Gastroesophageal sphincter (tissue), 4 donors: ENCODE measurements around the gene PDE3A. TPM values are rescaled to one million over a fixed set of nuclear protein-coding genes. Genes with fewer than 3 reads are reported as not detected.

Source experiments
- ATAC-seq: fragments of 150-250 bp; one replicate; pipeline ENCODE4 v1.9.1; 2016; ENCODE audit warnings: mild to moderate bottlenecking, moderate library complexity
- H3K27ac ChIP-seq, 4 donors: fragments of 200-600 bp; sonication (generic) in 3 of 4; 1 replicate in 3 of 4; 2 replicates in 1 of 4; pipeline ENCODE4 v1.5.1; 2016 to 2019
- H3K27me3 ChIP-seq: fragments of 200-600 bp; sonication (generic); one replicate; pipeline ENCODE4 v1.5.1; 2019
- H3K36me3 ChIP-seq, 2 donors: fragments of 200-600 bp; sonication (generic); one replicate each; pipeline ENCODE4 v1.5.1; 2019; ENCODE audit warnings: control low read depth in 1 of 2
- H3K4me1 ChIP-seq, 3 donors: fragments of 200-600 bp; sonication (generic); 1 replicate in 2 of 3; 2 replicates in 1 of 3; pipeline ENCODE4 v1.5.1; 2016 to 2019; ENCODE audit warnings: control low read depth in 2 of 3
- H3K4me3 ChIP-seq, 2 donors: fragments of 200-600 bp; sonication (generic); one replicate each; pipeline ENCODE4 v1.5.1; 2019; ENCODE audit warnings: mild to moderate bottlenecking in 1 of 2, moderate library complexity in 1 of 2
- H3K9me3 ChIP-seq, 3 donors: fragments of 200-600 bp; sonication (generic); one replicate each; pipeline ENCODE4 v1.5.1; 2017 to 2019; ENCODE audit warnings: control low read depth in 2 of 3
- EP300 ChIP-seq: sonication (generic); formaldehyde crosslinking; IDR thresholded peaks from one replicate; pipeline ENCODE4 v1.6.1; 2017; ENCODE audit warnings: antibody characterized with exemption, mild to moderate bottlenecking
- POLR2A ChIP-seq, 2 donors: fragments of 450-650 bp; IDR thresholded peaks; one replicate each; pipeline ENCODE4 v1.6.1; 2017; ENCODE audit warnings: antibody characterized with exemption in 2 of 2, mild to moderate bottlenecking in 2 of 2, moderate library complexity in 1 of 2
- POLR2AphosphoS5 ChIP-seq: sonication (generic); formaldehyde crosslinking; IDR thresholded peaks from one replicate; pipeline ENCODE4 v1.6.1; 2017; ENCODE audit warnings: antibody characterized with exemption
- WGBS, 2 donors: methylation state at CpG; one replicate each; pipeline ENCODE4 v1.1.5; 2018; ENCODE audit warnings: low coverage in 1 of 2; 5-methylcytosine and 5-hydroxymethylcytosine counted together
- total RNA-seq, 4 donors: library from RNA; depleted of rRNA; stranded (reverse); fragments of >200 nt; gene quantifications; one replicate each; pipeline ENCODE4 v1.1.0, GENCODE V29; 2016
- TF ChIP-seq, protein P1 (sequence below), 4 experiments: fragments of 200-600 bp in 2 of 4; fragments of 450-650 bp in 2 of 4; sonication (generic) in 1 of 4; IDR thresholded peaks; one replicate each; pipeline ENCODE4 v1.5.1; 2017 to 2019; ENCODE audit warnings: antibody characterized with exemption in 4 of 4, mild to moderate bottlenecking in 2 of 4, moderate library complexity in 2 of 4

Gene PDE3A
- total RNA-seq, 4 donors from 2014 or later, result 104 to 194 (median 139) TPM

DNA sequence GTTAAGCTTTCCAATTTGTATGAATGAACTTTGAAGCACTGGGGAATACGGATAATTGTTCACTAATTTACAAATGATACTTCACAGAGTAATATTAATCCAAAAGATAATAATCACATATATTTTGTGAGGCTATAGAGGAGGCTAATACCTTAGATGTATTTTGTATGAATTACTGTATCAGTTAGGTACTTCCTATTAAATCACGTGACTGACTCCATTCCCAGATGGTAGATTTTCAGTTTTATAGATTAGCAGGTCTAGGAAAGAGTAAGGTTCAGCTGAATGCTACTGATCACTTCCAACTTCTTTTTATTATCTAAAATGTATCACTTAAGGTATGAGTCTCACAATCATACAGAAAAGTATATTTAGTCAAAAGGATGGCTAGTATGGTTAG, 133.6 kb downstream of the PDE3A start:
- Histone ChIP-seq H3K27me3 (no peaks in the 10 kb centered on the region), H3K27ac (no peak overlapping the region), H3K36me3 (no peaks in the 10 kb centered on the region), H3K4me1 (peaks cover 0 to 18% (median 0%) of the 10 kb centered on the region in 3 donors), H3K4me3 (no peak overlapping the region), H3K9me3 (no peaks in the 10 kb centered on the region)
- 89 to 96% methylated on average over 2 of the region's 2 CpGs for WGBS, 2 donors
- no peak for ATAC-seq
- TF ChIP-seq, protein P1, sequence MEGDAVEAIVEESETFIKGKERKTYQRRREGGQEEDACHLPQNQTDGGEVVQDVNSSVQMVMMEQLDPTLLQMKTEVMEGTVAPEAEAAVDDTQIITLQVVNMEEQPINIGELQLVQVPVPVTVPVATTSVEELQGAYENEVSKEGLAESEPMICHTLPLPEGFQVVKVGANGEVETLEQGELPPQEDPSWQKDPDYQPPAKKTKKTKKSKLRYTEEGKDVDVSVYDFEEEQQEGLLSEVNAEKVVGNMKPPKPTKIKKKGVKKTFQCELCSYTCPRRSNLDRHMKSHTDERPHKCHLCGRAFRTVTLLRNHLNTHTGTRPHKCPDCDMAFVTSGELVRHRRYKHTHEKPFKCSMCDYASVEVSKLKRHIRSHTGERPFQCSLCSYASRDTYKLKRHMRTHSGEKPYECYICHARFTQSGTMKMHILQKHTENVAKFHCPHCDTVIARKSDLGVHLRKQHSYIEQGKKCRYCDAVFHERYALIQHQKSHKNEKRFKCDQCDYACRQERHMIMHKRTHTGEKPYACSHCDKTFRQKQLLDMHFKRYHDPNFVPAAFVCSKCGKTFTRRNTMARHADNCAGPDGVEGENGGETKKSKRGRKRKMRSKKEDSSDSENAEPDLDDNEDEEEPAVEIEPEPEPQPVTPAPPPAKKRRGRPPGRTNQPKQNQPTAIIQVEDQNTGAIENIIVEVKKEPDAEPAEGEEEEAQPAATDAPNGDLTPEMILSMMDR (IDR thresholded peaks at IDR 0.05), result no peak
- TF ChIP-seq POLR2A (IDR thresholded peaks at IDR 0.05) (no peak), EP300 (no peak), POLR2AphosphoS5 (no peak)

DNA sequence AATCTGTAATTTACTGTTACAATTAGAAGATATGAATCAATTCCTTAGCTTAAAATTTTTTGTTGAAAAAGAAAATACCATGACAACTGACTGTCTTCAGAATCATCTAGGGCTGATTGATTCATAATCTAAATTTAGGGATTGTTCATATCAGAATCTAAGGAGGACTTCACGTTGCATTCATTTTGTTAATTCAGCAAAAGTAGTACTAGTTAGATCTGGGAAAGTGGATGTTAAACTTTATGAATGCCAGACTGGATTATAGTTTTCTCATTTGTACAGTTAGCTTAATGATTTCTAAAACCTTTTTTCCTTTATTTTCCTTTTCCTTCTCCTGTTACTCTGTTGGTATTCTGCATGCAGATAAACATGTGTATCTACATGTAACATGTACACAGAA, 135.5 kb downstream of the PDE3A start:
- Histone ChIP-seq H3K9me3 (no peaks in the 10 kb centered on the region), H3K4me1 (peaks cover 0 to 30% (median 0%) of the 10 kb centered on the region in 3 donors), H3K27ac (no peak overlapping the region), H3K36me3 (no peaks in the 10 kb centered on the region), H3K4me3 (no peak overlapping the region), H3K27me3 (no peaks in the 10 kb centered on the region)
- TF ChIP-seq EP300, result no peak
- TF ChIP-seq, protein P1 (IDR thresholded peaks at IDR 0.05), result no peak
- TF ChIP-seq POLR2AphosphoS5, result no peak
- TF ChIP-seq POLR2A (IDR thresholded peaks at IDR 0.05), result no peak
- 30 to 42% methylated on average over 1 of the region's 1 CpG for WGBS, 2 donors
- no peak for ATAC-seq

DNA sequence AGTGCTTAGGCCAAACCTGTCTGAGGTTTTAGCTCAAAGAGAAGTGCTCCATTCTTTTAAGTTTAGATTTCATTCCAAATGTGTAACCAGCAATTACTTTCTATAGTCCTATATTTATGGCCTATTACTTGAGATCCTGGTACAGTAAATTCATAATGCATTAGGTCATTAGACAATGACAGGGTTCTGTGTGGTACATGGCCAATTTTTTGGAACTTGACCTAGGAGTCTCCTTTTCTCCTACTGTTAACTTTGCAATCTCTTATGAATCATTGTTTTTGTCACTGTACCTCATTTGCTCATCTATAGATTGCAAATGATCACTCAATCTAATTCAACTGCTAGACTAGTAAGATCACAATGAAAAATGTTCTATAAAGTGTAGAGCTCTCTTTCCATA, 136.7 kb downstream of the PDE3A start:
- Histone ChIP-seq H3K27ac (no peak overlapping the region), H3K27me3 (no peaks in the 10 kb centered on the region), H3K9me3 (no peaks in the 10 kb centered on the region), H3K4me3 (no peak overlapping the region), H3K4me1 (peaks cover 0 to 30% (median 2%) of the 10 kb centered on the region in 3 donors), H3K36me3 (no peaks in the 10 kb centered on the region)
- ATAC-seq, result no peak
- TF ChIP-seq POLR2AphosphoS5, result no peak

DNA sequence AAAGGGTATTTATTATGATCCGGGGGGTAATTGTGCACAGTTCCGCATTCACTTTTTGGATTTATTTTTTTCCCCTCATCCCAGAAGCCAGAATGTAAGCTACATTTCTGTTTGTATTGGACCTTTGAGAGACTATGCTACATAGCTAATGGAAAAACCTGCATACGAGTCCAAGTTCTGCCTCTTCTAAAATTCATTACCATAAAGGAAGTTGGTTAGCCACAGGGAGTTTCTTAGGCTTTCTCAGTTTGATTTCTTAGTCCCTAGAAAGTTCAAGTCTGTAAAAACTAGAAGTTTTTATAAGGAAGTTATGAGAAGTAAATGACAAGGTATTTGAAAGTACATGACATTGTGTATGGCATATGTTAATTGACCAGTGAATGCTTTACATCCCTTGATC, 138.7 kb downstream of the PDE3A start:
- Histone ChIP-seq H3K27me3 (no peaks in the 10 kb centered on the region), H3K4me1 (peaks cover 0 to 30% (median 2%) of the 10 kb centered on the region in 3 donors), H3K4me3 (no peak overlapping the region), H3K27ac (no peak overlapping the region), H3K36me3 (no peaks in the 10 kb centered on the region), H3K9me3 (no peaks in the 10 kb centered on the region)
- ATAC-seq, result no peak
- 77 to 82% methylated on average over 3 of the region's 3 CpGs for WGBS, 2 donors
- TF ChIP-seq, protein P1 (IDR thresholded peaks at IDR 0.05), result no peak
- no peak for TF ChIP-seq POLR2A (IDR thresholded peaks at IDR 0.05)
- no peak for TF ChIP-seq EP300
- TF ChIP-seq POLR2AphosphoS5, result no peak

DNA sequence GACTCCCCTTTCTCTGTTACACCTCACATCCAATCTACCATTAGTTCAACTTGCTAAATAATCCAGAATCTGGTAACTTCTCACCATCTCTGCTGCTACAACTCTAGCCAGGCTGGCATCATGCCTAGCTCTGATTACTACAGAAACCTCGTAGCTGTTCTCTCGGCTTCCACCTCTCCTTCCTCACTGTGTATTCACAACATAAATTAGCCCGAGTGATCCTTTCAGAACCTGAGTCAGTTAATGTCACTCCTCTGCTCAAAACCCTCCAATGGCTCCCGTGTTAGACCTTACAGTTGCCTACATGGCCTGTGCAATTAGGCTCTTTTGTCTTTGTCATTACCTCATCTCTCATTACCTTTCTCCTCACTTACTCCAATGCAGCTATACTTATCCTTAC, 139.4 kb downstream of the PDE3A start:
- 50 to 83% methylated on average over 3 to 4 of the region's 4 CpGs for WGBS, 2 donors
- H3K9me3 ChIP-seq, result no peaks in the 10 kb centered on the region
- no peak overlapping the region for H3K27ac ChIP-seq
- TF ChIP-seq POLR2A (IDR thresholded peaks at IDR 0.05) (no peak), EP300 (no peak), POLR2AphosphoS5 (no peak)
- TF ChIP-seq, protein P1 (IDR thresholded peaks at IDR 0.05), result no peak
- H3K4me3 ChIP-seq, result no peak overlapping the region
- ATAC-seq, result no peak
- H3K36me3 ChIP-seq, result no peaks in the 10 kb centered on the region
- H3K4me1 ChIP-seq, result peaks cover 0 to 36% (median 2%) of the 10 kb centered on the region in 3 donors
- no peaks in the 10 kb centered on the region for H3K27me3 ChIP-seq
